Ovary (tissue), 9 donors: Measurements from ENCODE around the gene PEAK1. TPM values are rescaled to one million over a fixed set of nuclear protein-coding genes. Genes with fewer than 3 reads are reported as not detected.

Source experiments
- DNase-seq, 5 donors: peaks; one replicate each; pipeline ENCODE4 v3.0.0-alpha.2; 2019 to 2020
- H3K27ac ChIP-seq, 2 donors: fragments of 200-600 bp; one replicate each; pipeline versions ENCODE4 v1.5.1 to v1.8.0; 2019 to 2022
- H3K27me3 ChIP-seq: fragments of 200-600 bp; one replicate; pipeline ENCODE4 v1.8.0; 2022
- H3K36me3 ChIP-seq: fragments of 200-600 bp; sonication (generic); one replicate; pipeline ENCODE4 v1.5.1; 2019
- H3K4me1 ChIP-seq: one replicate; pipeline ENCODE4 v1.8.1; 2013; ENCODE audit warnings: mild to moderate bottlenecking, moderate library complexity; ENCODE audit not compliant: insufficient read depth
- H3K4me3 ChIP-seq: fragments of 200-600 bp; sonication (generic); one replicate; pipeline ENCODE4 v1.5.1; 2017
- H3K9me3 ChIP-seq, 2 donors: fragments of 200-600 bp in 1 of 2; sonication (generic) in 1 of 2; one replicate each; pipeline versions ENCODE4 v1.5.1 to v1.8.1; 2013 to 2019; ENCODE audit warnings: mild to moderate bottlenecking in 1 of 2, moderate library complexity in 1 of 2
- CTCF ChIP-seq, 3 donors: fragments of 450-650 bp in 2 of 3; fragments of 200-600 bp in 1 of 3; IDR thresholded peaks; one replicate each; pipeline versions ENCODE4 v1.5.1 to v1.8.0; 2016 to 2022; ENCODE audit warnings: antibody characterized with exemption in 3 of 3, mild to moderate bottlenecking in 1 of 3
- EP300 ChIP-seq: sonication (generic); formaldehyde crosslinking; IDR thresholded peaks from one replicate; pipeline ENCODE4 v1.6.1; 2017; ENCODE audit warnings: antibody characterized with exemption
- POLR2A ChIP-seq: fragments of 450-650 bp; IDR thresholded peaks from one replicate; pipeline ENCODE4 v1.6.1; 2017; ENCODE audit warnings: antibody characterized with exemption, mild to moderate bottlenecking, moderate library complexity
- WGBS, 3 donors: extraction: QIAGEN DNeasy Blood & Tissue Kit in 1 of 3; methylation state at CpG; one replicate each; pipeline versions ENCODE4 v1.1.5 to v1.1.7; 2013 to 2017; 5-methylcytosine and 5-hydroxymethylcytosine counted together
- intact Hi-C, 4 donors: fragments of 100-400 bp; cut with DNase I; formaldehyde crosslinking; loops; one replicate each; pipeline versions ENCODE4 v1.11.0 to v1.15.1; 2022 to 2023
- polyA plus RNA-seq, 2 donors: library from polyadenylated mRNA; stranded (reverse); fragments of 200-250 nt in 1 of 2; fragments of 350-450 nt in 1 of 2; fragmentation: Illumina TruSeq in 1 of 2; extraction: RNeasy Lipid Tissue Mini Kit (QIAGEN cat#74804) in 1 of 2; gene quantifications; one replicate each; pipeline ENCODE4 v1.2.3, GENCODE V29; 2013 to 2014
- total RNA-seq, 7 donors: library from RNA; depleted of rRNA in 2 of 7; stranded (reverse); fragments of >200 nt in 2 of 7; fragmentation: NEBNext Ultra II Directional in 3 of 7; extraction: Animal tissue kit (Norgen Biotek cat#: 25700) in 3 of 7; gene quantifications; one replicate each; pipeline versions ENCODE4 v1.1.0 to v1.2.4, GENCODE V29; 2016 to 2023
- donor health status: DM: no; HTN: no; CAD: no; lungs with moderate emphysema.
- donor health status: DM: no; HTN: no; CAD: no.
- donor health status: Bipolar disorder and iron deficiency.
- donor health status: DM: yes; HTN: yes; CAD: no.
- donor health status: DM: no; HTN: no; CAD: no.
- donor health status: DM: yes; HTN: yes; CAD: no.

PEAK1 gene
- total and polyA plus RNA-seq, 9 donors, result 6.6 to 48.4 (median 41.4) TPM

GRCh38 chr15:77235566-77235965 lies 184.3 kb downstream of the PEAK1 start:
- Histone ChIP-seq H3K36me3 (no peaks in the 10 kb centered on the region), H3K27me3 (no peaks in the 10 kb centered on the region), H3K4me3 (no peak overlapping the region), H3K27ac (no peak overlapping the region), H3K4me1 (no peaks in the 10 kb centered on the region), H3K9me3 (no peaks in the 10 kb centered on the region)
- TF ChIP-seq CTCF (IDR thresholded peaks at IDR 0.05) (no peak), POLR2A (no peak), EP300 (no peak)
- DNase-seq, result no peak
- intact Hi-C loops, result no loop called here
- WGBS, 3 donors, result 98 to 100% (median 99%) methylated on average over 2 of the region's 2 CpGs

- Histone ChIP-seq H3K36me3 (no peaks in the 10 kb centered on the region), H3K9me3 (no peaks in the 10 kb centered on the region), H3K27me3 (peaks cover 2% of the 10 kb centered on the region), H3K4me1 (no peaks in the 10 kb centered on the region), H3K27ac (no peak overlapping the region), H3K4me3 (no peak overlapping the region)
- intact Hi-C loops, result no loop called here
- no peak for TF ChIP-seq POLR2A
- TF ChIP-seq EP300, result no peak
- no peak for TF ChIP-seq CTCF (IDR thresholded peaks at IDR 0.05)
- DNase-seq, result no peak
These were observed 191.1 kb downstream of the PEAK1 start for GRCh38 chr15:77228828-77229227.

GRCh38 chr15:77226652-77227051 lies 193.3 kb downstream of the PEAK1 start:
- H3K27me3 ChIP-seq, result peaks cover 2% of the 10 kb centered on the region
- TF ChIP-seq POLR2A, result no peak
- no peak for TF ChIP-seq EP300
- no peak for TF ChIP-seq CTCF (IDR thresholded peaks at IDR 0.05)
- no peak overlapping the region for H3K4me3 ChIP-seq
- H3K9me3 ChIP-seq, result no peaks in the 10 kb centered on the region
- H3K27ac ChIP-seq, result no peak overlapping the region
- no peak for DNase-seq
- H3K36me3 ChIP-seq, result no peaks in the 10 kb centered on the region
- peaks cover 1% of the 10 kb centered on the region for H3K4me1 ChIP-seq
- WGBS, 3 donors, result 59 to 71% (median 67%) methylated on average over 2 of the region's 2 CpGs
- intact Hi-C loops, result no loop called here

GRCh38 chr15:77225646-77226045 lies 194.3 kb downstream of the PEAK1 start:
- no peaks in the 10 kb centered on the region for H3K9me3 ChIP-seq
- WGBS, 3 donors, result 92 to 95% (median 93%) methylated on average over 4 of the region's 4 CpGs
- DNase-seq, result no peak
- no peaks in the 10 kb centered on the region for H3K36me3 ChIP-seq
- intact Hi-C loops, result no loop called here
- no peak overlapping the region for H3K4me3 ChIP-seq
- no peak overlapping the region for H3K27ac ChIP-seq
- peaks cover 2% of the 10 kb centered on the region for H3K27me3 ChIP-seq
- TF ChIP-seq EP300 (no peak), CTCF (IDR thresholded peaks at IDR 0.05) (no peak), POLR2A (no peak)
- H3K4me1 ChIP-seq, result peaks cover 2% of the 10 kb centered on the region

- Histone ChIP-seq H3K27ac (no peak overlapping the region), H3K4me1 (peaks cover 2% of the 10 kb centered on the region), H3K9me3 (no peaks in the 10 kb centered on the region), H3K36me3 (no peaks in the 10 kb centered on the region), H3K27me3 (peaks cover 2% of the 10 kb centered on the region), H3K4me3 (no peak overlapping the region)
- no peak for TF ChIP-seq CTCF (IDR thresholded peaks at IDR 0.05)
- TF ChIP-seq POLR2A, result no peak
- TF ChIP-seq EP300, result no peak
- 77 to 88% (median 87%) methylated on average over 2 of the region's 2 CpGs for WGBS, 3 donors
- intact Hi-C loops, result no loop called here
- no peak for DNase-seq
These were observed 194.8 kb downstream of the PEAK1 start for GRCh38 chr15:77225088-77225487.
